GM20431 (cell line): ENCODE measurements around the gene CLSTN2.

Experiments used
- in situ Hi-C: fragments of 300-500 bp; cut with MseI, MboI; formaldehyde crosslinking; loops from one replicate; pipeline ENCODE4 v1.15.0; 2020; ENCODE audit warnings: low sequenced_read_pairs; ENCODE audit not compliant: unreplicated experiment

Gene CLSTN2

GRCh38 chr3:140501061-140501769 is 566.2 kb downstream of the CLSTN2 start:
- in situ Hi-C loops = no loop called here

GRCh38 chr3:140501770-140502364 is 566.9 kb downstream of the CLSTN2 start:
- in situ Hi-C loops = no loop called here

GRCh38 chr3:140505213-140505612 is 570.2 kb downstream of the CLSTN2 start:
- in situ Hi-C loops = no loop called here

GRCh38 chr3:140505876-140506275 is 570.9 kb downstream of the CLSTN2 start:
- in situ Hi-C loops = no loop called here

GRCh38 chr3:140508550-140508949 is 573.6 kb downstream of the CLSTN2 start:
- in situ Hi-C loops = no loop called here

- in situ Hi-C loops = no loop called here
Observed at GRCh38 chr3:140509534-140509933, 574.5 kb downstream of the CLSTN2 start.

- in situ Hi-C loops = no loop called here
Observed at GRCh38 chr3:140510303-140510861, 575.4 kb downstream of the CLSTN2 start.

GRCh38 chr3:140521751-140522445 is 586.9 kb downstream of the CLSTN2 start:
- in situ Hi-C loops = no loop called here

- in situ Hi-C loops = no loop called here
Observed at GRCh38 chr3:140522653-140523380, 587.8 kb downstream of the CLSTN2 start.

GRCh38 chr3:140523600-140523999 is 588.6 kb downstream of the CLSTN2 start:
- in situ Hi-C loops = no loop called here

GRCh38 chr3:140527156-140527555 is 592.2 kb downstream of the CLSTN2 start:
- in situ Hi-C loops = no loop called here

GRCh38 chr3:140529096-140529495 is 594.1 kb downstream of the CLSTN2 start:
- in situ Hi-C loops = no loop called here

GRCh38 chr3:140529558-140529957 is 594.6 kb downstream of the CLSTN2 start:
- in situ Hi-C loops = no loop called here

- in situ Hi-C loops = no loop called here
Observed at GRCh38 chr3:140530131-140530530, 595.1 kb downstream of the CLSTN2 start.

- in situ Hi-C loops = no loop called here
Observed at GRCh38 chr3:140530603-140531002, 595.6 kb downstream of the CLSTN2 start.

- in situ Hi-C loops = no loop called here
Observed at GRCh38 chr3:140532793-140533330, 597.9 kb downstream of the CLSTN2 start.

GRCh38 chr3:140536926-140537726 is 602.1 kb downstream of the CLSTN2 start:
- in situ Hi-C loops = no loop called here

- in situ Hi-C loops = no loop called here
Observed at GRCh38 chr3:140537727-140538082, 602.7 kb downstream of the CLSTN2 start.

- in situ Hi-C loops = no loop called here
Observed at GRCh38 chr3:140540262-140540661, 605.3 kb downstream of the CLSTN2 start.
